GM10266 (cell line): ENCODE measurements around the gene ENAH.

Source experiments
- DNase-seq: peaks from one replicate; pipeline ENCODE4 v3.0.0; 2012; ENCODE audit errors: extremely low spot score
- TF ChIP-seq, protein P1 (sequence below): IDR thresholded peaks from 2 replicates; pipeline ENCODE4 v1.5.1; 2012; ENCODE audit warnings: mild to moderate bottlenecking, low read depth; ENCODE audit not compliant: control insufficient read depth, insufficient read depth; ENCODE audit errors: missing control alignments

The ENAH gene

DNA sequence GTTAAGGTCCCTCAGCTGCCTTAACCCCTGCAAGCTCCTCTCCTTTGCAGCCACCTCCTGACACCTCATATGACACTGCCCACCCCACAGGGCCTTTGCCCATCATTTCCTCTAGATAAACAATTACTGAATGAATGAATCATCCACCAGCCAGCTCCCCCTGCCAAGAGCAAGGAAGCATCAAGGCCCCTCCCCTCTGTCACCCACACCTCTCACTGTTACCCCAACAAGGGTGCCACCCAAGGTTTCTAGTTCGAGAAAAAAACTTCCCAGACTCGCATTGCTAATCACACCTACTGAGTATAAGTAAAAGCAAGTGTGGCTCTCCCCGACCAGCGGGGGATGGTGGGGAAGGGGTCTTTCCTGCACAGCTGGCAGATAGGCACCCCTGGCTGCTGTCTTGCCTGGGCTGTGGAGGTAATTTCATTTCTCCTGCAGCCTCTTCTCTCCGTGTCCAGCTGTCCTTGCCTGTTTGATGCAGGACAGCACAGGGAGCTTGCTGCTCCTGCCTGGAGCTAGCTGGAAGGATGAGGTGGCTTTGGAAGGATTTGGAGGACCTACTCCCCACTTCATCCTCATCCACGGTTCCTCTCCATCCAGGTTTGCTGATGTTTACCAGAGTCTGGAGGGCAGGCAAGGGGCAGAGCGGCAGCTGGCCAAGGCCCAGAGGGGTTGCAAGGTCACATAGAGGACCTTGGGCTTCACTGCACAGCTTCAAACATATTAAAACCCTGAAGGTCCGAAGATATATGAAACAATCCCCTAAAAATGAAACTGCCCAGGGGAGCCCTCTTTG is 192.0 kb downstream of the ENAH start:
- no peak for DNase-seq
- TF ChIP-seq, protein P1, sequence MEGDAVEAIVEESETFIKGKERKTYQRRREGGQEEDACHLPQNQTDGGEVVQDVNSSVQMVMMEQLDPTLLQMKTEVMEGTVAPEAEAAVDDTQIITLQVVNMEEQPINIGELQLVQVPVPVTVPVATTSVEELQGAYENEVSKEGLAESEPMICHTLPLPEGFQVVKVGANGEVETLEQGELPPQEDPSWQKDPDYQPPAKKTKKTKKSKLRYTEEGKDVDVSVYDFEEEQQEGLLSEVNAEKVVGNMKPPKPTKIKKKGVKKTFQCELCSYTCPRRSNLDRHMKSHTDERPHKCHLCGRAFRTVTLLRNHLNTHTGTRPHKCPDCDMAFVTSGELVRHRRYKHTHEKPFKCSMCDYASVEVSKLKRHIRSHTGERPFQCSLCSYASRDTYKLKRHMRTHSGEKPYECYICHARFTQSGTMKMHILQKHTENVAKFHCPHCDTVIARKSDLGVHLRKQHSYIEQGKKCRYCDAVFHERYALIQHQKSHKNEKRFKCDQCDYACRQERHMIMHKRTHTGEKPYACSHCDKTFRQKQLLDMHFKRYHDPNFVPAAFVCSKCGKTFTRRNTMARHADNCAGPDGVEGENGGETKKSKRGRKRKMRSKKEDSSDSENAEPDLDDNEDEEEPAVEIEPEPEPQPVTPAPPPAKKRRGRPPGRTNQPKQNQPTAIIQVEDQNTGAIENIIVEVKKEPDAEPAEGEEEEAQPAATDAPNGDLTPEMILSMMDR: no peak

DNA sequence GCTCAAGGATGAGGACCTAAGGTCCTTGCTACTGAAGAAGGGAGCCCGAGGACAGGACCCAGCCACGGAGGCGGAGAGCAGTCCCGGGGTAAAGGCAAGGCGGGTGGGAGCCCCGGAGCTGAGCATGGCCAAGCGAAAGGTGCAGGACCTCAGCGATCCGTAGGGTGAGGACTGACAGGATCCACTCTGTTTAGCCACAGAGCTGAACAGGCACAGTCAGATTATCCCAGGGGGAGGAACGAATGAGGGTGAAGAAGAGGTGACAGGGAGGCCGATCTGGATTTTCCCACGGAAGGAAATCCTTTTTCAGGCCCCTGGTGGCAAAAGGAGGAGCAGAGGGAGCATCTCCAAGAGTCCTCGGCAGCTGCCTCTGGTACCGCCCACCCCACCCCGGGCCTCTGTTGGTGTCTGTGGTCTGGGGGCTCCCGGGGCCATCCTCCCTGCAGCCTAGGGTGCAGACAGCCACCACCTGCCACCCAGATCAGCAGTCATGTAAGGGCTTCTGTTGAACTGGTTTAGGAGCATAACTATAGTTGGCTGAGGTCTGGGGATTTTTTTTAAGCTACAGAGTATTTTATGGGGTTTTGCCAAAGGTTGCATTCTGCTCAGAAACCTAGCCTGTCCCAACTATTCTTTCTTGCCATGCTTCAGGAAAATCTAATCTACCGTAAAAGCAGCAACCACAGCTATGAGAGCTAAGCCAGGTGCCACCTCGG is 192.7 kb downstream of the ENAH start:
- DNase-seq: no peak
- TF ChIP-seq, protein P1: no peak

DNA sequence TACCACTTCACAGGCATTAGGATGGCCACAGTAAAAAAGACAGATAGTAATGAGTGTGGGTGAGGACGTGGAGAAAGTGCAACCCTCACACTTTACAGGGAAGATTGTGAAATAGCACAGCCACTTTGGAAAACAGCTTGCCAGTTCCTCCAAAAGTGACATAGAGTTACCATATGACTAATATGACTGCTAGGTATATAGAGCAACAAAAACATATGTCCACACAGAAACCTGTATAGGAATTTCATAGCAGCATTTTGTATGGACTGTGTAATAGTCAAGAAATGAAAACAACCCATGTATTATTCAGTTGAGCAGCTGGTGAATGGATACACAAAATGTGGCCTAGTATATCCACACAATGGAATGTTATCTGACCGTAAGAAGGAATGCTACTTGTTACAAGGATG is 194.7 kb downstream of the ENAH start:
- no peak for DNase-seq
- TF ChIP-seq, protein P1: no peak

DNA sequence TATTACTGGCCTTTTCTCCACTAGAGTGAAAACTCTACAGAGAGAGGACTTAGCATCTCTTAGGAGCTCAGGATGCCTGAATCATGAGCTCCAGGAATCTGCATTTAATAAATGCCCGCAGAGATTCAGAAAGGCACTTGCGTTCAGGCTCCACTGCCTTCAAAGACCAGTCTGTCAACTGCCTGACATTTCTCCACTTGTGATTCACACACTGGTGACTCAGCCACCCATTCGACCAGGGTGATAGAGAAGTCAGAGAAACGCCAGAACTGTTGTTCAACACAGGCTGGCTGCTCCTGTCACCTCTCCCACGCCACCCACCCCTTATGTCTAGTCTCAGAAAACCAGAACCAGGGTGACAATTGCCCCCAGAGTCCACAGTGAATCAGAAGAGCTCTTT is 198.2 kb downstream of the ENAH start:
- TF ChIP-seq, protein P1: no peak
- no peak for DNase-seq

DNA sequence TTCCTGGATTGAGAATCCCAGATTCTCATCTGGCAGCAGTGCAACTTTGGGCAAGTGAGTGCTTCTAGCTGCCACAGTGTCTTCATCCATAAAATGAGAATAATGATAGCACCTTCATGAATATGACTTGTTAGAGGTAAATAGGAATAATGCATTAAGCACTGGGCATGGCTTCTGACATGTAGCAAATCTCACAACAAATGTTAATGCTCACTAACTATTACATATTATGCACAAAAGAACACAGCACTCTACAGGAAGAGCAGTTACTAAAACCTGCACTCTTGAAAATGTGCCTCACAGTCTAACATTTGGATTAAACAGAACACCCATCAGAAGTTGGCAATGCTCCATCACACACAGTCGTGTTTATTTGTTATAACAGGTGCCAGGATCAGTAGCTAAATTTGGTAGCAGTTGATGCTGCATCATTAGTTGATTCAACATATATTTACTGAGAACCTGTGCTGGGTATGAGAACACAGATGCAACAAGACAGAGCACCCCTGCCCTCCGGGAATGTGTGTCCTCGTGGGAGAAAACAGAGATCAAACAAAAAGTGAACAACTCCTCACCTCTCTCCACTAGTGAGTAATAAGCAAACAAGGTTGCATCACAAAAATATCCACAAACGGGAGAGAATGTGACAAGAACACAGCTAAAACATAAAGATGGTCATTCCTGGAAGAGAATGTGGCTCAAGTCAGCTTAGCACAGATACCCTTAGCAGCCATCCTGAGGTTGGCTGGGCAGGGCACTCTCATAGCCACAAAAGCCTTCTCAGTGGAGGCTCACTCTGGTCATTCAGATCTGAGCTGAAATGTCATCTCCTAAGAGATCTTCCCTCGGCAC is 198.9 kb downstream of the ENAH start:
- no peak for DNase-seq
- TF ChIP-seq, protein P1: no peak

DNA sequence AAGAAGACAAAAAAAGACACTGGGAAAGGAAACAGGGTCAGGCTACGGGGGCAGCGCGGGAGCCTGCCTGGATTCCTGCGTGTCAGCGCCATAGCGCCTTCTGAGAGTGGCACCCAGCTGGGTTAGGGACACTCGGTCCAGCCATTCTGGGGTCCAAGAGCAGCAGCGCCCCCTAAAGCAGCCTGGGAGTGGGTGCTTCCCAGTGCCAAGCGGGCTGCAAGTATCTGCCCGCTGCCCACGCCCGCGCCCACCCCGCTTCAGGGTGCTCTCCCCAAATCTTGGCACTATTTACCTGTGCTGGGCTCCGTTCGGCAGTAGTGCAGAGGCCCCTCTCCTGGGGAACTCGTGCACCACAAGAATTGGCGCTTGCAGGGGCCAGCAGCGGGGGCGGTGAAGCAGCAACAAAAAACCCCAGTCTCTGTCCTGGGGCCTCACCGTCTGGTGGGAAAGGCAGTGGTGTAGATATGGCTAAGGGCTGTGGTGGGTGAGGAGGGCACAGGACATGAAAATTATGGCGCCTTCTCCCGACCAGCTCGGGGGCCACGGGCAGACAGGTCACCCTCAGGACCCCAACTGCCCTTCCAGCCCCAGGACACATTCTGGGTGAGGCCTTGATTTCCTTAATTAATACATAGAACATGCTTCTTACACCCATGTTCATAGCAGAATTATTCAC is 200.9 kb downstream of the ENAH start:
- TF ChIP-seq, protein P1: no peak
- no peak for DNase-seq
